HepG2 (cell line): ENCODE measurements around the gene AKT3. TPM values are rescaled to one million over a fixed set of nuclear protein-coding genes. Genes with fewer than 3 reads are reported as not detected.

Experiments
- ATAC-seq: fragments of 200-7000 bp; cut with Tn5 transposase; 3 replicates; pipeline ENCODE4 v1.9.1; 2020; ENCODE audit warnings: mild to moderate bottlenecking, moderate library complexity
- BruUV-seq: library from RNA; stranded (reverse); fragments of 400-500 nt; replicated peaks from 2 replicates; lab custom pipeline; 2021; lab: Mats Ljungman, UMichigan
- CTCF ChIA-PET: fragments of 300-600 bp; formaldehyde crosslinking; extraction: SDS; loops from one replicate; lab custom pipeline; 2021; ENCODE audit warnings: low total read pairs, inconsistent platforms, low intra/inter-chr PET ratio; lab: Yijun Ruan, JAX
- POLR2A ChIA-PET: fragments of 350-600 bp; sonication (Branson Sonifier 250); formaldehyde crosslinking; loops from one replicate; lab custom pipeline; 2020; ENCODE audit warnings: antibody characterized with exemption, inconsistent platforms; lab: Yijun Ruan, JAX
- DNase-seq: peaks from one replicate; pipeline ENCODE4 v3.0.0-alpha.2; 2015; ENCODE audit warnings: low spot score
- FAIRE-seq: peaks from 3 replicates; lab custom pipeline; 2011; peaks lifted over from hg19 to GRCh38; lab: Jason Lieb, UNC
- H2AFZ ChIP-seq: one replicate; pipeline ENCODE4 v1.6.1; 2011; ENCODE audit warnings: low read length, inconsistent platforms
- H3K27ac ChIP-seq: fragments of 300-600 bp; 3 replicates; pipeline ENCODE4 v1.8.0; 2011; ENCODE audit warnings: mixed run types, mild to moderate bottlenecking, mixed read lengths, low read length, inconsistent platforms; ENCODE audit not compliant: insufficient read depth; ENCODE audit errors: extremely low read length
- H3K27me3 ChIP-seq, 2 experiments: fragments of 200-600 bp in 1 of 2; 2 replicates in 1 of 2; 3 replicates in 1 of 2; pipeline versions ENCODE4 v1.6.0 to v1.8.0; 2011; ENCODE audit warnings: low read length in 2 of 2, mild to moderate bottlenecking in 2 of 2, moderate library complexity in 2 of 2, inconsistent platforms in 1 of 2; ENCODE audit not compliant: insufficient read depth in 2 of 2, control insufficient read depth in 1 of 2
- H3K36me3 ChIP-seq, 2 experiments: fragments of 200-600 bp in 1 of 2; replicated peaks in 1 of 2; 2 replicates in 1 of 2; 3 replicates in 1 of 2; pipeline versions ENCODE4 v1.5.1 to v1.8.0; 2011; ENCODE audit warnings: low read length in 2 of 2, inconsistent platforms in 1 of 2; ENCODE audit not compliant: insufficient read depth in 2 of 2, control insufficient read depth in 1 of 2
- H3K4me1 ChIP-seq: 2 replicates; pipeline ENCODE4 v1.5.1; 2012; ENCODE audit warnings: low read length, inconsistent platforms; ENCODE audit not compliant: insufficient read depth
- H3K4me2 ChIP-seq: 2 replicates; pipeline ENCODE4 v1.6.0; 2011; ENCODE audit warnings: low read depth, low read length, inconsistent platforms
- H3K4me3 ChIP-seq, 3 experiments: fragments of 200-600 bp in 1 of 3; sonication (generic), shearing (Covaris generic) in 1 of 3; replicated peaks in 1 of 3; 2 replicates each; pipeline ENCODE4 v1.5.1; 2011 to 2016; ENCODE audit warnings: low read length in 3 of 3, inconsistent platforms in 2 of 3, low read depth in 2 of 3, mild to moderate bottlenecking in 2 of 3, control low read depth in 1 of 3, mixed read lengths in 1 of 3; ENCODE audit not compliant: insufficient read depth in 1 of 3
- H3K79me2 ChIP-seq: one replicate; pipeline ENCODE4 v1.6.1; 2011; ENCODE audit warnings: low read length, inconsistent platforms; ENCODE audit not compliant: insufficient read depth
- H3K9ac ChIP-seq: 2 replicates; pipeline ENCODE4 v1.6.0; 2011; ENCODE audit warnings: mild to moderate bottlenecking, low read depth, low read length, inconsistent platforms; ENCODE audit not compliant: insufficient read depth
- H3K9me3 ChIP-seq: 2 replicates; pipeline ENCODE4 v1.5.1; 2012; ENCODE audit warnings: mild to moderate bottlenecking, low read length
- H4K20me1 ChIP-seq: 2 replicates; pipeline ENCODE4 v1.6.0; 2011; ENCODE audit warnings: inconsistent platforms, mild to moderate bottlenecking, low read length, moderate library complexity; ENCODE audit not compliant: insufficient read depth
- JDP2 ChIP-seq: sonication (generic); formaldehyde crosslinking; IDR thresholded peaks from 2 replicates; pipeline ENCODE4 v1.8.1; 2022; ENCODE audit warnings: missing genetic modification reagents, borderline replicate concordance
- NFIB ChIP-seq: sonication (generic); formaldehyde crosslinking; IDR thresholded peaks from 2 replicates; pipeline ENCODE4 v1.9.0; 2021; ENCODE audit warnings: missing genetic modification reagents, mild to moderate bottlenecking, borderline replicate concordance
- RCOR2 ChIP-seq: IDR thresholded peaks from 2 replicates; pipeline ENCODE4 v1.6.1; 2016; ENCODE audit warnings: missing biosample characterization, missing genetic modification reagents
- ZNF121 ChIP-seq: sonication (generic); formaldehyde crosslinking; IDR thresholded peaks from 2 replicates; pipeline ENCODE4 v1.5.0; 2020; ENCODE audit warnings: mild to moderate bottlenecking, missing genetic modification reagents
- ZNF615 ChIP-seq: sonication (generic); formaldehyde crosslinking; IDR thresholded peaks from 2 replicates; pipeline ENCODE4 v1.5.0; 2020; ENCODE audit warnings: mild to moderate bottlenecking, missing genetic modification reagents, borderline replicate concordance
- WGBS: methylation state at CpG from one replicate; pipeline ENCODE4 v1.1.6; 2017; ENCODE audit warnings: low lambda C conversion rate; 5-methylcytosine and 5-hydroxymethylcytosine counted together
- in situ Hi-C: cut with HindIII; loops from 2 replicates; pipeline ENCODE4 v1.10.0; 2017; ENCODE audit warnings: low pct_unique_long_range_greater_than_20kb; ENCODE audit not compliant: extremely low pct_ligation_motif_present
- intact Hi-C: fragments of 100-400 bp; cut with micrococcal nuclease; formaldehyde crosslinking; loops from one replicate; pipeline ENCODE4 v1.10.0; 2022; ENCODE audit not compliant: unreplicated experiment
- polyA plus RNA-seq, 8 experiments: library from polyadenylated mRNA; depleted of rRNA in 3 of 8; stranded (reverse) in 7 of 8; unstranded in 1 of 8; fragments of >200 nt; fragmentation: Illumina TruSeq in 4 of 8; extraction: Trizol in 4 of 8; gene quantifications; 2 replicates each; pipeline versions ENCODE4 v1.2.1 to v1.2.3, GENCODE V29; 2011 to 2016; ENCODE audit warnings: low read depth in 4 of 8, missing spikeins in 1 of 8, mixed read lengths in 1 of 8; ENCODE audit not compliant: insufficient read depth in 1 of 8
- total RNA-seq, 5 experiments: library from RNA; depleted of rRNA; stranded (reverse); fragments of >200 nt; fragmentation: Illumina TruSeq; extraction: Trizol; gene quantifications; 2 replicates each; pipeline ENCODE4 v1.2.3, GENCODE V29; 2016; ENCODE audit warnings: low read depth in 1 of 5
- TF ChIP-seq, protein P1 (sequence below): sonication (generic); formaldehyde crosslinking; IDR thresholded peaks from 2 replicates; pipeline ENCODE4 v1.5.0; 2020; ENCODE audit warnings: mild to moderate bottlenecking, missing genetic modification reagents, moderate library complexity
- TF ChIP-seq, protein P2 (sequence below): sonication (generic); formaldehyde crosslinking; IDR thresholded peaks from 2 replicates; pipeline ENCODE4 v1.5.0; 2020; ENCODE audit warnings: missing genetic modification reagents, mild to moderate bottlenecking, borderline replicate concordance
- TF ChIP-seq, protein P3 (sequence below): sonication (generic); formaldehyde crosslinking; IDR thresholded peaks from 2 replicates; pipeline ENCODE4 v1.9.0; 2021; ENCODE audit warnings: missing genetic modification reagents, borderline replicate concordance

AKT3 gene
- total and polyA plus RNA-seq, 2 of the 13 experiments (the other 11 are each of a cell fraction or from before 2014, with no cell fraction given) = 0.07 TPM

DNA sequence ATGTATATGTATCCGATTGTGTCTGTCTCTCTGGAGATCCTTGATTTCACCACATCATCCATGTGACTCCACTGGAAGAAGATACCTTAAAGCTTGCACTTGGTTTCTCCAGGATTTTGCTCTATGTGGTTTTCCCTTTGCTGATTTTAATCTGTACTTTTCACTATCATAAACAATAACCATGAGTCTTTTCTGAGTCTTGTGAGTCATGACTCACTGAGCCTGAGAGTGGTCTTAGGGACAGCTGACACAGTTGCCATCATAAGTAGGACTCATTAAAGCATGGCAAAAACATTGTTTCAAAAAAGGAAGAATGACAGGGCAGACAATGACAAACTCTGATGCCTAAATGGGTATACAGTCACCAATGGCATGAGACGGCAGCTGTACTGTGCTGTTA, 226.2 kb downstream of the AKT3 start (continued):
- TF ChIP-seq, protein P1, sequence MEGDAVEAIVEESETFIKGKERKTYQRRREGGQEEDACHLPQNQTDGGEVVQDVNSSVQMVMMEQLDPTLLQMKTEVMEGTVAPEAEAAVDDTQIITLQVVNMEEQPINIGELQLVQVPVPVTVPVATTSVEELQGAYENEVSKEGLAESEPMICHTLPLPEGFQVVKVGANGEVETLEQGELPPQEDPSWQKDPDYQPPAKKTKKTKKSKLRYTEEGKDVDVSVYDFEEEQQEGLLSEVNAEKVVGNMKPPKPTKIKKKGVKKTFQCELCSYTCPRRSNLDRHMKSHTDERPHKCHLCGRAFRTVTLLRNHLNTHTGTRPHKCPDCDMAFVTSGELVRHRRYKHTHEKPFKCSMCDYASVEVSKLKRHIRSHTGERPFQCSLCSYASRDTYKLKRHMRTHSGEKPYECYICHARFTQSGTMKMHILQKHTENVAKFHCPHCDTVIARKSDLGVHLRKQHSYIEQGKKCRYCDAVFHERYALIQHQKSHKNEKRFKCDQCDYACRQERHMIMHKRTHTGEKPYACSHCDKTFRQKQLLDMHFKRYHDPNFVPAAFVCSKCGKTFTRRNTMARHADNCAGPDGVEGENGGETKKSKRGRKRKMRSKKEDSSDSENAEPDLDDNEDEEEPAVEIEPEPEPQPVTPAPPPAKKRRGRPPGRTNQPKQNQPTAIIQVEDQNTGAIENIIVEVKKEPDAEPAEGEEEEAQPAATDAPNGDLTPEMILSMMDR = no peak
- TF ChIP-seq, protein P2, sequence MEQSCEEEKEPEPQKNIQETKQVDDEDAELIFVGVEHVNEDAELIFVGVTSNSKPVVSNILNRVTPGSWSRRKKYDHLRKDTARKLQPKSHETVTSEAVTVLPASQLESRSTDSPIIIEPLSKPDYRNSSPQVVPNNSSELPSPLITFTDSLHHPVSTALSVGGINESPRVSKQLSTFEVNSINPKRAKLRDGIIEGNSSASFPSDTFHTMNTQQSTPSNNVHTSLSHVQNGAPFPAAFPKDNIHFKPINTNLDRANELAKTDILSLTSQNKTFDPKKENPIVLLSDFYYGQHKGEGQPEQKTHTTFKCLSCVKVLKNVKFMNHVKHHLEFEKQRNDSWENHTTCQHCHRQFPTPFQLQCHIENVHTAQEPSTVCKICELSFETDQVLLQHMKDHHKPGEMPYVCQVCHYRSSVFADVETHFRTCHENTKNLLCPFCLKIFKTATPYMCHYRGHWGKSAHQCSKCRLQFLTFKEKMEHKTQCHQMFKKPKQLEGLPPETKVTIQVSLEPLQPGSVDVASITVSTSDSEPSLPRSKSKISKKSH (CRISPR knock-in tag) = no peak
- TF ChIP-seq RCOR2 (CRISPR knock-in tag) (no peak), ZNF615 (CRISPR knock-in tag) (no peak), NFIB (CRISPR knock-in tag) (no peak), JDP2 (CRISPR knock-in tag) (no peak)
- TF ChIP-seq, all 625 proteins: peak for 0

DNA sequence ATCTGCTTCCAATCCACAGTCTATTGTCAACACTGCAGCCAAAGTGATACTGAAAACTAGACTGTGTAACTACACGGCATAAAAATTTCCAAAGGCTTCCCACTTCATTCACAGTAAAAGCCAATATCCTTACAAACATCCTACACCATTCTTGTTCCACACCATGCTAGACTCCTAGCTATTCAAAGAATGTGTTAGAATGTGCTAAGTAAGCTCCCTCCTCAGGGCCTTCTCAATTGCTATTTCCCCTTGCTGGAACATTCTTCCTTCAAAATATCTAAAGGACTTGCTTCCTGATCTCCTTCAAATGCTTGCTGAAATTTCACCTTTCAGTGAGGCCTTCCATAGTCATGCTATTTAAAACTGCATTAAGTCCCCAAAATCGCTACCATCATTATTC, 228.1 kb downstream of the AKT3 start:
- no peak overlapping the region for H3K4me3 ChIP-seq
- H3K27me3 ChIP-seq = no peaks in the 10 kb centered on the region
- in situ Hi-C loops = no loop called here
- CTCF ChIA-PET = no interaction called here
- H3K4me1 ChIP-seq = no peaks in the 10 kb centered on the region
- intact Hi-C loops = no loop called here
- TF ChIP-seq, protein P3, sequence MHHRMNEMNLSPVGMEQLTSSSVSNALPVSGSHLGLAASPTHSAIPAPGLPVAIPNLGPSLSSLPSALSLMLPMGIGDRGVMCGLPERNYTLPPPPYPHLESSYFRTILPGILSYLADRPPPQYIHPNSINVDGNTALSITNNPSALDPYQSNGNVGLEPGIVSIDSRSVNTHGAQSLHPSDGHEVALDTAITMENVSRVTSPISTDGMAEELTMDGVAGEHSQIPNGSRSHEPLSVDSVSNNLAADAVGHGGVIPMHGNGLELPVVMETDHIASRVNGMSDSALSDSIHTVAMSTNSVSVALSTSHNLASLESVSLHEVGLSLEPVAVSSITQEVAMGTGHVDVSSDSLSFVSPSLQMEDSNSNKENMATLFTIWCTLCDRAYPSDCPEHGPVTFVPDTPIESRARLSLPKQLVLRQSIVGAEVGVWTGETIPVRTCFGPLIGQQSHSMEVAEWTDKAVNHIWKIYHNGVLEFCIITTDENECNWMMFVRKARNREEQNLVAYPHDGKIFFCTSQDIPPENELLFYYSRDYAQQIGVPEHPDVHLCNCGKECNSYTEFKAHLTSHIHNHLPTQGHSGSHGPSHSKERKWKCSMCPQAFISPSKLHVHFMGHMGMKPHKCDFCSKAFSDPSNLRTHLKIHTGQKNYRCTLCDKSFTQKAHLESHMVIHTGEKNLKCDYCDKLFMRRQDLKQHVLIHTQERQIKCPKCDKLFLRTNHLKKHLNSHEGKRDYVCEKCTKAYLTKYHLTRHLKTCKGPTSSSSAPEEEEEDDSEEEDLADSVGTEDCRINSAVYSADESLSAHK = no peak
- TF ChIP-seq ZNF121 (CRISPR knock-in tag) = no peak
- POLR2A ChIA-PET = no interaction called here
- no peak overlapping the region for H3K27ac ChIP-seq
- H3K36me3 ChIP-seq = no peaks in the 10 kb centered on the region
- H3K4me2 ChIP-seq = no peak overlapping the region
- DNase-seq (no peak), ATAC-seq (no peak), FAIRE-seq (no peak)
- H4K20me1 ChIP-seq = no peaks in the 10 kb centered on the region
- BruUV-seq = no TSS peak
- no peaks in the 10 kb centered on the region for H3K79me2 ChIP-seq
- WGBS = 3% methylated on average over 2 of the region's 2 CpGs
- H2AFZ ChIP-seq = no peak overlapping the region
- H3K9me3 ChIP-seq = peaks cover 12% of the 10 kb centered on the region; the same call in 1 of the 2 replicates
- H3K9ac ChIP-seq = no peak overlapping the region
